ENCODE data around the gene TRUB1.
"Not testable (repeated sequence)": the region's sequence is repeated elsewhere in the genome, so short reads cannot be mapped to it uniquely, and the experiment has no call there.

TRUB1 gene

DNA sequence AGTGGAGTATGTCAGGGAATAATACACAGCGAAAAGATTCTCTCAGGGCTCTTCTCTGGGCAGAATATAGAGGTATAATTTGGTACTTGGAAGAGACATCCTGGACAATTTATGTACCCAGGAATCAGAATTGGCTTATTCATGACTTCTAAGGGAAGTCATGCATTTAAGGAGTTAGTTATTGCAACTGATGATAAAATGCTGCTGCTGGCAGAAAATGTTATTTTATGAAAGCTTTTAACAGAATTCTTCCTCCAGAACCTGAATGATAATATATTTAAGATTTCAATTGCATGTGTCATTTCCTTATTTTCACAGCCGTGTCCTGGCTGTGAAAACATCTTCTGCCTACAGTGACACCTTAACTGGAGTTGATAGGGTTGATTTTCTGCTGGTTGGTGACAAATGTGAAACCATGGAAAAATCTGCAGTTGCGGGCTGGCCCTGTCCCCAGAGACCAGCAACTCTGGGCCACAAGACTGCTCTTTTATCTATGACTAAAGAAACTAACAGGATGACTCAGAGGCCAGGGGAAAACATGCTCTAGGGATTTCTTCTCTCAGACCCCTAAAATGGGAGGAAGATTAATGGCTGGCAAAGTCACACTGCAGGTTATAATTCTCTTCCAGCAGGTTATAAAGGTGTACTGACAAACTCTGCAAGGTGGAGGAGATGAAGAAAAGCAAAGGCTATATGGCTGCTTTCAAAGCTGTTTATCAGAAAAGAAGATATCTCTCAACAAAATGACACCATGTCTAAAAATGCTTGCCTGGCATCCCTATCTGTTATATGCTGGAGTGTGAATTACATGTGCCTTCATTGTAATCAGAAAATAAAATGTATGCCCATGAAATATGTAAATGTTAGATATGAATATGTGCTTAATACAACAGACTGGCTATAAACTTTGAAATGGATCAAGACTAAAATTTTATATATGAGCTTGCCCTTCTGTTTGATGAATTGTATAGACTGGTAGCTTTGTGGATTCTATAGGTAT, 12.1 kb upstream of the TRUB1 start:
- peak; percentile 69 for DNase-seq

GRCh38 chr10:114928818-114929217, 9.2 kb upstream of the TRUB1 start:
- no peak for DNase-seq

DNA sequence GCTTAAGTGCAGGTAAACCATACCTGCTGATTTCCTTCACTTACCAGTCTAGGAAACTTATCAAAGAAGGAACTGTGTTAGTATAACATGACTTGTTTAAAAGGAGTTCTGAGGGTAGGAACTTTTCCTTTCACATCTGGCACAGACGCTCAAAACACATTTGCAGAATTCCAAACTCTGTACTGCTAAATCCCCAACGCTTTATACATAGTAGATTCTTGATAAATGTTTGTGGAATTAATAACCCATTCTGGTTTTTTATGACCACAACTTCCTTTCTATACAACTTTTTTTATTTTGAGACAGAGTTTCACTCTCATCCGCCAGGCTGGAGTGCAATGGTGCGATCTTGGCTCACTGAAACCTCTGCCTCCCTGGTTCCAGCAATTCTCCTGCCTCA, 7.7 kb upstream of the TRUB1 start:
- no peak for DNase-seq

- DNase-seq: no peak
Measured at GRCh38 chr10:114931072-114931679, 6.8 kb upstream of the TRUB1 start.

GRCh38 chr10:114932225-114932624, 5.8 kb upstream of the TRUB1 start:
- DNase-seq: no peak

DNA sequence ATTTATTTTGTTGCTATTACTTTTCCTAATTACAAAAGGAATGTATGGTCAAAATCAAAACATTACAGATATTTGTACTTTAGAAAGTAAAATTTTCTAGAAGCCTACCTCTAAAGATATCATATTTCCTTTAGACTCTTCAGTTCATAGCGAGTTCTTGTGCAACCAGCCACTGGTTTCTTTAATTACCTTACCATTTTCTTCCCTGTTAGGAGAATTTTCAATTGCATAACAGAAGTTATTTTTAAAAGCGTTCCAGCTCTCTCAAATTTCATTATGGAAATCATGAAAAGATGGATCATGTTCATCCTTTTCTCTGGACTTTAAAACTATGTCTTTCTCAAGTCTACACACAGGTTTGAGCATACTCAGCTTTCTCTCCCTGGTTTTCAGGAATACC, 5.0 kb upstream of the TRUB1 start:
- no peak for DNase-seq

DNA sequence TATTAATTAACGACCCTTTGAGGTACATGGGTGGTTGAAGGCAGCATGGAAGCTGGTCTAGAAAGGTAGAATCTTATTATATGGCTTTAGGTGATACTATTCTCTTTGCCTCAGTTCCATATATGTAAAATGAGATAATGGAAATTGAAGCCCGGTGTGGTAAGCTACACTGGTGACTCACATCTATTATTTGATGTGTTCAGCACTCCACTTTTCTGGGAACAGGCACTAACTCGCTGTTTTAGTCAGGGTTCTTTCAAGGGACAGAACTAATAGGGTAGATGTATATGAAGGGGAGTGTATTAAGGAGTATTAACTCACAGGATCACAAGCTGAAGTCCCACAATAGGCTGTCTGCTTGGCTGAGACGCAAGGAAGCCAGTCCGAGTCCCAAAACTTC, 4.4 kb upstream of the TRUB1 start:
- peak; percentile 53 for DNase-seq

DNA sequence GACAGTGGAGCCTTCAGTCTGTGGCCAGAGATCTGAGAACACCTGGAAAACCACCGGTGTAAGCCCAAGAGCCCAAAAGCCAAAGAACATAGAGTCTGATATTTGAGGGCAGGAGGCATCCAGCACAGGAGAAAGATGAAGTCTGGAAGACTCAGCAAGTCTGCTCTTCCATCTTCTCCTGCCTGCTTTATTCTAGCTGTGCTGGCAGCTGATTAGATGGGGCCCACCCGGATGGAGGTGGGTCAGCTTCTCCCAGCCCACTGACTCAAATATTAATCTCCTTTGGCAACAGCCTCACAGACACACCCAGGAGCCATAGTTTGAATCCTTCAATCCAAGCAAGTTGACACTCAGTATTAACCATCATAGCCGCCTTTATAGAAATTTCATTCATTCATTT, 4.0 kb upstream of the TRUB1 start:
- not testable (repeated sequence) for DNase-seq

- no peak for DNase-seq
Measured at GRCh38 chr10:114938856-114939193, 830 bp downstream of the TRUB1 start.

- DNase-seq: no peak
Measured at GRCh38 chr10:114940735-114941134, 2.7 kb downstream of the TRUB1 start.

GRCh38 chr10:114943000-114943399, 5.0 kb downstream of the TRUB1 start:
- no peak for DNase-seq

DNA sequence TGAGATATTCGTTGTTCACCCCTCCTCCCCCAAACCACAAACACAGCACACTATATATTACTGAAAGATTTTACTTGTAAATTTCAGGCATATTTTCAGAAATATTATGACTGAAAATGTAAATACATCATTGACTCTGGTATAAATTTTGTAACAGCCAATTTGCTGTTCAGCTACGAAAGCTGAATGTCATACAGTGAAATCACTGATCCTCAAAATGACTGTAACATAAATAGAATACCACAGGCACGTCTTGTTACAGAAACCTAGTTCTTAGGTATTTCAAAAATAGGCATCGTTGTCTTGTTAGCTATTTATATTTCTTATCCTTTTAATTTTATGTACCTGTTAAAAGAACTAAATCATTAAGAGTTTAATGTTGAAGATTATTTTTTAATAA, 15.1 kb downstream of the TRUB1 start:
- DNase-seq: no peak

- no peak for DNase-seq
Measured at GRCh38 chr10:114955984-114956383, 18.0 kb downstream of the TRUB1 start.

DNA sequence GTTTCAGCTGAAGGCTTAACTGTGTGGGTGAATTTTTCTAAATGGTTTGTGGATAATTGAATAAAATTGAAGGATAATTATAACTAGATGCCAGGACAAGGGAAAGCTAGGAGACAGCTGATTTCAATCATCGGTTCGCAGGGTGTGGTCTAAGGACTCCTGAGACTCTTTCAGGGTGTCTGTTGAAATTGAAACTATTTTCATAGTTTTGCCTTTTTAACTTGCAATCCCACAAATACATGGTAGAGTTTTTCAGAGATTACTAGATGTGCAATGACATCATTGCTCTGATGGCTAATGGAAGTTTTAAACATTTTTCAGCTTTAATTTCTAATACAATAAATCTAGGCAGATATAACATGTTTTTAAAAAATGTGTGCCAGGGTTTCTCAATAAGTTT, 18.5 kb downstream of the TRUB1 start:
- DNase-seq: peak; percentile 18

DNA sequence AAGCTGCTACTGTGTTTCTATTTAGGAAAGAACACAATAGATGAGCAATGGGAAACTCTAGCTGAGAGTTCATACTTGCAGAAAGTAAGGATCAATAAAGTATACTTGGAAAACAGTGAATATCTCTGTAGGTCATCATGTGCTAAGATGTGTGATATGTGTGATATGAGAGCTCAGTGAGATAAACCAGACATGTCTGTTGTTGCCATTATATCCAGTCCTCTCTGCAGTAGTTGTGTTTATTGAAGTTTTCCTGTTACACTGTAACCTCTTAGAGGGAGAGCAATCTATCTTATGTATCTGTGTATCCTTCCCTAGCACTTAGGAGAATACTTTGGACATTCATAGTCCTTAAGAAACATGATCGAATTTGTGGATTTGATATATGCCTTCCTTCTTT, 19.1 kb downstream of the TRUB1 start:
- no peak for DNase-seq

DNA sequence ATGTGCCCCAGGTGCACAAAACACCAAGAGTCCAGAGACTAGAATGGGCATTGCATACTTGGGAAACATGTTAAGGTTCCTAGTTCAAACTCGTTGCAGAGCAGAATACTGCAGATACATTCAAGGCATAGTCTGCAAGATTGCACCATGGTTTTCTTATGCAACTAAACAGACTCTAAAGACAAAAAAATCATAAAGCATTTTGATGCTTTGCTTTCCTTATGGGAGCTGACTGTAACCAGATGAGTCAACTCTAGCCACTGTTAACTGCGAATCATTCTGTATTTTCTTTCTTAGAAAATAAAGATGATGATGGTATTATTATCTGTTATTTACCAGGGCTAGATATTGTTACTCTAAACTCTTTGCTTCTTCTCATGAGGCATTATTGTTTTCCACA, 19.7 kb downstream of the TRUB1 start:
- DNase-seq: no peak

DNA sequence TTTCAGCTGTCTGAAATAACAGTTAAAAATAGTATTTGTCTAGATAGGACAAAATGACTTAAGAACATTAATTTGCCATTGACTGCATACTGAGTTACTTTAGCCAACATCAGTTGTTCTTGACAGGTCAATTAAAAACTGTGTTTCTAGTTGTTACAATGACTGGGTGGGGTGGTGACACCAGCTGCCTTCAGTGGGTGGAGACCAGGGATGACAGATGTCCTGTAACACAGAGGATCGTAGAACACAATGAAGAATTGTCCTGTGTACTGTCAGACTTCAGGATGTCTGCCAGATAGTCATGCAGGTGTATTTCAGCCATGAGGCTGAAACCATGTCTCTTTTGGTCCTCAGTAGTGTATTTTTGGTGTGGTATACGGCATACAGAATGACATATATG, 24.4 kb downstream of the TRUB1 start:
- DNase-seq: no peak

DNA sequence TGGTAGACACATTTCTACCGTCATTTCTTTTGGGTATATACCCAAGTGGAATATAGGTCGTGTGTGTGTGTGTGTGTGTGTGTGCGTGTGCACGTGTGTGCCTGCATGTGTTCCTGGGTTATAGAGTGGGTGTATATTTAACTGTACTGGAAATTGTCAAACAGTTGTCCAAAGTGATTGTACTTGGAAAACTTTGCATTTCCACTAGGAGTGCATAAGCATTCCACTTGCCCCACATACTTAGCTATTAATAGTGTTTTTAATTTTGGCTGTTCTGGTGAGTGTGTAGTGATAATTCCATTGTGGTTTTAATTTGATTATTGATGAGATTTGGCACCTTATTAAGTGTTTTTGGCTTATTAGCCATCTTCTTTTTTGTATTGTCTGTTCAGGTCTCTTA, 25.9 kb downstream of the TRUB1 start:
- DNase-seq: no peak

GRCh38 chr10:114967071-114967470, 29.1 kb downstream of the TRUB1 start:
- no peak for DNase-seq

- peak; percentile 14 for DNase-seq
Measured at GRCh38 chr10:114970515-114970914, 32.5 kb downstream of the TRUB1 start.

DNA sequence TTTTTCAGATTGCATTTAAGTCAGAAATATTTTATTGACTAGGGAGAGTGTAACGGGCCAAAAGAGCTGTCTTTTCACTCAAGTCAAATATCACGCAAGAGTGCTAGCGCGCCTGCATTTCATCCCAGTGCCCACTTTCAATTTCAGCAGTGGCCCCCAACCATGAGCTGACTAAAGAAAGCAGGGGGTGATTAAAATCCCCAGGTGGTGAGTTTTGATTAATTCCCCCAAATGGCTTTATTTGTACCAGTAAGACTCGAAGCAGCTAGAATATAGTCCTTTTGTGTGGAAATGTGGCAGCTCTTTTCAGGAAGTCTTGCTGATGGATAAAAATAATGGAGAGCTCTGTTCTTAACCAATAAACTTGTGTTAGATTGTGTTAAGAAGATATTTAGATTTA, 35.3 kb downstream of the TRUB1 start:
- DNase-seq: no peak

GRCh38 chr10:114973997-114974396, 36.0 kb downstream of the TRUB1 start:
- DNase-seq: no peak

GRCh38 chr10:114974625-114975024, 36.6 kb downstream of the TRUB1 start:
- DNase-seq: no peak

- no peak for DNase-seq
Measured at GRCh38 chr10:114975091-114975490, 37.1 kb downstream of the TRUB1 start.

GRCh38 chr10:114982989-114983388, 45.0 kb downstream of the TRUB1 start:
- DNase-seq: no peak

Measured in activated CD4-positive, alpha-beta T cell treated with anti-CD3 and anti-CD28 coated beads, Interleukin-2, Interleukin-6, amounts not matched to agents 100 ng/mL and 50 ng/mL, durations not matched to agents 16 hours and 8 hours (primary cell).